T47D (cell line): ENCODE data around the gene CUL7.
A peak's percentile ranks its signal among the peaks of the same experiment; 100 is the strongest.
"Not testable (repeated sequence)": the region's sequence is repeated elsewhere in the genome, so short reads cannot be mapped to it uniquely, and the experiment has no call there.

Experiments
- DNase-seq, 2 experiments: peaks; one replicate each; pipeline versions ENCODE4 v3.0.0 to v3.0.0-alpha.2; 2011 to 2012; ENCODE audit warnings: low read depth in 1 of 2, low spot score in 1 of 2
- JUND ChIP-seq: IDR thresholded peaks from 2 replicates; pipeline ENCODE4 v1.6.1; 2012; ENCODE audit warnings: low read depth
- in situ Hi-C: cut with HindIII; loops from 2 replicates; pipeline ENCODE4 v1.10.0; 2016; ENCODE audit warnings: low sequenced_read_pairs, low pct_unique_long_range_greater_than_20kb

CUL7 gene

GRCh38 chr6:43089467-43089866, 35.8 kb upstream of the CUL7 start:
- TF ChIP-seq JUND: no peak
- in situ Hi-C loops: no loop called here
- DNase-seq: no peak

GRCh38 chr6:43088654-43089056, 35.0 kb upstream of the CUL7 start:
- in situ Hi-C loops: no loop called here
- no peak for TF ChIP-seq JUND

GRCh38 chr6:43086022-43086658, 32.5 kb upstream of the CUL7 start:
- no peak for TF ChIP-seq JUND
- DNase-seq: no peak
- in situ Hi-C loops: no loop called here

More at GRCh38 chr6:43088654-43089056, 35.0 kb upstream of the CUL7 start:
- peak in 1 of 2 experiments; percentile 73 for DNase-seq

- TF ChIP-seq JUND: no peak
- DNase-seq: no peak
- in situ Hi-C loops: no loop called here
Observed at GRCh38 chr6:43082806-43083655, 29.4 kb upstream of the CUL7 start.

GRCh38 chr6:43081922-43082321, 28.3 kb upstream of the CUL7 start:
- DNase-seq, in situ Hi-C loops: not testable (repeated sequence)

GRCh38 chr6:43081043-43081442, 27.4 kb upstream of the CUL7 start:
- in situ Hi-C loops: no loop called here
- no peak for DNase-seq
- TF ChIP-seq JUND: no peak

GRCh38 chr6:43078691-43079090, 25.0 kb upstream of the CUL7 start:
- in situ Hi-C loops: no loop called here
- DNase-seq: no peak
- TF ChIP-seq JUND: no peak

- TF ChIP-seq JUND: no peak
- in situ Hi-C loops: no loop called here
- no peak for DNase-seq
Observed at GRCh38 chr6:43077981-43078511, 24.4 kb upstream of the CUL7 start.

GRCh38 chr6:43077333-43077809, 23.7 kb upstream of the CUL7 start:
- in situ Hi-C loops: no loop called here
- TF ChIP-seq JUND: no peak

GRCh38 chr6:43076464-43077332, 23.0 kb upstream of the CUL7 start:
- in situ Hi-C loops: no loop called here
- no peak for TF ChIP-seq JUND
- DNase-seq: peak in 1 of 2 experiments; percentile 42

More at GRCh38 chr6:43077333-43077809, 23.7 kb upstream of the CUL7 start:
- DNase-seq: no peak

- TF ChIP-seq JUND: no peak
- in situ Hi-C loops: no loop called here
- peak in 1 of 2 experiments; percentile 70 for DNase-seq
Observed at GRCh38 chr6:43075670-43076463, 22.2 kb upstream of the CUL7 start, which contains the start of gene PTK7. Gene PTK7, plus strand, starts transcription at chr6:43076314. Its CDS starts 175 bp downstream, at chr6:43076489.
